M059J (cell line): Measurements from ENCODE around the gene KLF15. TPM values are rescaled to one million over a fixed set of nuclear protein-coding genes. Genes with fewer than 3 reads are reported as not detected.
A peak's percentile ranks its signal among the peaks of the same experiment; 100 is the strongest.

Experiments used
- DNase-seq: peaks from one replicate; pipeline ENCODE4 v3.0.0-alpha.2; 2012; ENCODE audit warnings: low read depth
- total RNA-seq: library from RNA; depleted of rRNA; stranded (reverse); fragments of >200 nt; shearing (Covaris generic); gene quantifications from 2 replicates; pipeline ENCODE4 v1.2.3, GENCODE V29; 2014; rRNA removed

The KLF15 gene
- total RNA-seq, 1 experiment from 2014 or later, result 0.10 TPM

GRCh38 chr3:126306397-126306796 is 50.8 kb downstream of the KLF15 start:
- DNase-seq, result no peak

GRCh38 chr3:126305427-126305826 is 51.8 kb downstream of the KLF15 start:
- DNase-seq, result no peak

- peak; percentile 44 for DNase-seq
These were observed 52.5 kb downstream of the KLF15 start for GRCh38 chr3:126304704-126305103.

GRCh38 chr3:126304291-126304690 is 52.9 kb downstream of the KLF15 start:
- no peak for DNase-seq

- DNase-seq, result no peak
These were observed 53.9 kb downstream of the KLF15 start for GRCh38 chr3:126303272-126303671.

GRCh38 chr3:126300761-126301481 is 56.3 kb downstream of the KLF15 start:
- peak; percentile 76 for DNase-seq

GRCh38 chr3:126300001-126300760 is 57.0 kb downstream of the KLF15 start:
- no peak for DNase-seq

- no peak for DNase-seq
These were observed 61.7 kb downstream of the KLF15 start for GRCh38 chr3:126295407-126295939.

GRCh38 chr3:126294211-126294808 is 62.9 kb downstream of the KLF15 start:
- no peak for DNase-seq

- DNase-seq, result peak; percentile 55
These were observed 63.7 kb downstream of the KLF15 start for GRCh38 chr3:126293370-126294082.

Other genes with a start within 250 kb of the KLF15 start
- 0.54 and 1.2 TPM in 2 replicates for gene ALDH1L1, start 176.8 kb downstream of the KLF15 start, total RNA-seq
- not detected in 2 replicates for gene CFAP100, start 37.5 kb upstream of the KLF15 start, total RNA-seq
- 13.5 and 26.6 TPM in 2 replicates for gene ZXDC, start 118.5 kb upstream of the KLF15 start, total RNA-seq
- 0.02 TPM in 1 of 2 replicates, not detected in the other for gene UROC1, start 160.4 kb upstream of the KLF15 start, total RNA-seq
- not detected in 2 replicates for gene CHST13, start 166.7 kb upstream of the KLF15 start, total RNA-seq
- not detected in 2 replicates for gene C3orf22, start 201.5 kb upstream of the KLF15 start, total RNA-seq